GM23338 (cell line): ENCODE measurements around the gene TM9SF4. TPM values are rescaled to one million over a fixed set of nuclear protein-coding genes. Genes with fewer than 3 reads are reported as not detected.

Source experiments
- ATAC-seq: fragments of 200-7000 bp; cut with Tn5 transposase; 3 replicates; pipeline ENCODE4 v1.9.1; 2020
- DNase-seq: peaks from one replicate; pipeline ENCODE4 v3.0.0-alpha.2; 2015; ENCODE audit warnings: low spot score
- H2AFZ ChIP-seq: fragments of 200-600 bp; sonication (generic); 2 replicates; pipeline ENCODE4 v1.8.0; 2016; ENCODE audit warnings: antibody characterized with exemption, mild to moderate bottlenecking, moderate library complexity
- H3F3A ChIP-seq: fragments of 200-600 bp; sonication (generic); replicated peaks from 2 replicates; pipeline ENCODE4 v1.8.0; 2017; ENCODE audit warnings: antibody characterized with exemption, mixed run types, low read depth
- H3K27ac ChIP-seq: fragments of 200-600 bp; sonication (generic); 2 replicates; pipeline ENCODE4 v1.6.1; 2016; ENCODE audit warnings: low read depth
- H3K27me3 ChIP-seq: fragments of 200-600 bp; sonication (generic); 2 replicates; pipeline ENCODE4 v1.8.0; 2016; ENCODE audit warnings: mild to moderate bottlenecking, mixed run types, moderate library complexity; ENCODE audit not compliant: insufficient read depth
- H3K36me3 ChIP-seq: fragments of 200-600 bp; sonication (generic); 2 replicates; pipeline ENCODE4 v1.8.0; 2016; ENCODE audit warnings: mild to moderate bottlenecking; ENCODE audit not compliant: insufficient read depth
- H3K4me1 ChIP-seq: fragments of 200-600 bp; sonication (generic); 2 replicates; pipeline ENCODE4 v1.8.0; 2016; ENCODE audit warnings: mild to moderate bottlenecking, moderate library complexity; ENCODE audit not compliant: insufficient read depth
- H3K4me2 ChIP-seq: fragments of 200-600 bp; sonication (generic); 2 replicates; pipeline ENCODE4 v1.7.1; 2017; ENCODE audit warnings: mixed run types
- H3K4me3 ChIP-seq: fragments of 200-600 bp; sonication (generic); 2 replicates; pipeline ENCODE4 v1.6.1; 2016; ENCODE audit warnings: mixed run types
- H3K79me2 ChIP-seq: fragments of 200-600 bp; sonication (generic); replicated peaks from 2 replicates; pipeline ENCODE4 v1.8.0; 2017; ENCODE audit warnings: mild to moderate bottlenecking; ENCODE audit not compliant: insufficient read depth
- H3K9me2 ChIP-seq: fragments of 200-600 bp; sonication (generic); 2 replicates; pipeline ENCODE4 v1.8.0; 2017; ENCODE audit not compliant: insufficient read depth
- H4K20me1 ChIP-seq: fragments of 200-600 bp; sonication (generic); replicated peaks from 2 replicates; pipeline ENCODE4 v1.8.0; 2017; ENCODE audit warnings: mild to moderate bottlenecking; ENCODE audit not compliant: insufficient read depth
- H3K27ac Mint-ChIP-seq: 2 replicates; pipeline ENCODE4 v1.8.0; 2020; ENCODE audit warnings: inconsistent platforms, mild to moderate bottlenecking, moderate library complexity, mixed read lengths
- H3K27me3 Mint-ChIP-seq: 3 replicates; pipeline ENCODE4 v1.8.0; 2022; ENCODE audit warnings: low read depth, mild to moderate bottlenecking, moderate library complexity, mixed read lengths, inconsistent platforms; ENCODE audit not compliant: insufficient read depth, poor library complexity
- H3K36me3 Mint-ChIP-seq: 3 replicates; pipeline ENCODE4 v1.8.0; 2021; ENCODE audit warnings: low read depth, mild to moderate bottlenecking, inconsistent platforms, moderate library complexity, mixed read lengths
- H3K4me1 Mint-ChIP-seq: 3 replicates; pipeline ENCODE4 v1.8.0; 2020; ENCODE audit warnings: mild to moderate bottlenecking, inconsistent platforms, mixed read lengths
- H3K4me3 Mint-ChIP-seq: 3 replicates; pipeline ENCODE4 v1.8.0; 2021; ENCODE audit warnings: moderate library complexity, mild to moderate bottlenecking, inconsistent platforms, mixed read lengths
- H3K9me3 Mint-ChIP-seq: 3 replicates; pipeline ENCODE4 v1.8.0; 2020; ENCODE audit warnings: moderate library complexity, mild to moderate bottlenecking, inconsistent platforms, mixed read lengths
- CTCF ChIP-seq, 2 experiments: fragments of 200-600 bp in 1 of 2; sonication (generic) in 1 of 2; conservative IDR thresholded peaks; 2 replicates each; pipeline versions ENCODE4 v1.5.1 to v1.6.1; 2016 to 2017; ENCODE audit warnings: antibody characterized with exemption in 2 of 2, low read depth in 2 of 2, mild to moderate bottlenecking in 2 of 2, moderate library complexity in 1 of 2
- ETS1 ChIP-seq: IDR thresholded peaks from 2 replicates; pipeline ENCODE4 v1.6.1; 2016; ENCODE audit warnings: antibody characterized with exemption
- EZH2 ChIP-seq: fragments of 200-600 bp; sonication (generic); IDR thresholded peaks from one replicate; pipeline ENCODE4 v1.8.0; 2017; ENCODE audit warnings: antibody characterized with exemption, mild to moderate bottlenecking, low read depth; ENCODE audit not compliant: unreplicated experiment
- EZH2phosphoT487 ChIP-seq: fragments of 200-600 bp; sonication (generic); IDR thresholded peaks from one replicate; pipeline ENCODE4 v1.8.1; 2018; ENCODE audit warnings: antibody characterized with exemption; ENCODE audit not compliant: unreplicated experiment
- ZNF114 ChIP-seq: fragments of 250-450 bp; sonication (Bioruptor Pico); IDR thresholded peaks from 2 replicates; pipeline ENCODE4 v1.5.0; 2020; ENCODE audit warnings: mild to moderate bottlenecking, moderate library complexity
- ZNF331 ChIP-seq: fragments of 250-450 bp; sonication (Bioruptor Pico); IDR thresholded peaks from 2 replicates; pipeline ENCODE4 v1.5.0; 2020; ENCODE audit warnings: low read depth, mild to moderate bottlenecking, moderate library complexity
- ZNF462 ChIP-seq: fragments of 250-450 bp; sonication (Bioruptor Pico); IDR thresholded peaks from 2 replicates; pipeline ENCODE4 v1.5.0; 2020; ENCODE audit warnings: mild to moderate bottlenecking, moderate library complexity
- polyA plus RNA-seq: library from polyadenylated mRNA; unstranded; fragments of >200 nt; fragmentation: Nextera tagmentation; extraction: Ambion mirVana; gene quantifications from 2 replicates; pipeline ENCODE4 v1.2.1, GENCODE V29; 2016
- total RNA-seq: library from RNA; depleted of rRNA; stranded (reverse); fragments of >200 nt; shearing (Covaris generic); gene quantifications from 2 replicates; pipeline ENCODE4 v1.2.3, GENCODE V29; 2014

TM9SF4 gene
- total and polyA plus RNA-seq, 2 experiments from 2014 or later = 20.4 to 52.6 TPM

- no peak for ATAC-seq
- peaks cover 5% of the 10 kb centered on the region; the same call in 1 of the 2 replicates for H3F3A ChIP-seq
- H3K27me3 Mint-ChIP-seq = peaks cover 4% of the 10 kb centered on the region
- H3K36me3 ChIP-seq = no peaks in the 10 kb centered on the region
- peaks cover 6% of the 10 kb centered on the region; the same call in 2 of the 3 replicates for H3K36me3 Mint-ChIP-seq
- peaks cover 10% of the 10 kb centered on the region for H4K20me1 ChIP-seq
- peak overlapping the region; percentile 71 for H3K4me3 ChIP-seq
- H3K79me2 ChIP-seq = peaks cover 51% of the 10 kb centered on the region
- peaks cover 11% of the 10 kb centered on the region for H3K4me1 ChIP-seq
- peaks cover 8% of the 10 kb centered on the region; the same call in 2 of the 3 replicates for H3K4me1 Mint-ChIP-seq
- H3K27me3 ChIP-seq = no peaks in the 10 kb centered on the region
- H3K27ac Mint-ChIP-seq = peak overlapping the region; percentile 100
- no peak for DNase-seq
- H3K27ac ChIP-seq = peak overlapping the region; percentile 99
- peak overlapping the region; percentile 97; the same call in 1 of the 2 replicates for H2AFZ ChIP-seq
- peaks cover 4% of the 10 kb centered on the region; the same call in 1 of the 2 replicates for H3K9me2 ChIP-seq
- H3K4me2 ChIP-seq = peak overlapping the region; percentile 84
- TF ChIP-seq ETS1 (no peak), CTCF (conservative IDR thresholded peaks at IDR 0.05; ENCODE audit: low read depth in 2 of 2) (no peak), EZH2phosphoT487 (no peak)
- H3K9me3 Mint-ChIP-seq = no peaks in the 10 kb centered on the region
- H3K4me3 Mint-ChIP-seq = peak overlapping the region; percentile 97
Measured at GRCh38 chr20:32110173-32110704, 725 bp downstream of the TM9SF4 start.

GRCh38 chr20:32110727-32111126 lies 1.2 kb downstream of the TM9SF4 start:
- ATAC-seq (no peak), DNase-seq (no peak)
- TF ChIP-seq ETS1 = no peak
- TF ChIP-seq ZNF114 (CRISPR knock-in tag) = no peak
- no peak for TF ChIP-seq CTCF (conservative IDR thresholded peaks at IDR 0.05; ENCODE audit: low read depth in 2 of 2)
- no peak for TF ChIP-seq EZH2
- no peak for TF ChIP-seq ZNF462 (CRISPR knock-in tag)
- no peak for TF ChIP-seq ZNF331 (CRISPR knock-in tag)

More at GRCh38 chr20:32110727-32111126, 1.2 kb downstream of the TM9SF4 start:
- H3K9me2 ChIP-seq = peaks cover 4% of the 10 kb centered on the region; the same call in 1 of the 2 replicates
- H2AFZ ChIP-seq = no peak overlapping the region
- Mint-ChIP-seq H3K27ac (peak overlapping the region; percentile 100), H3K36me3 (peaks cover 6% of the 10 kb centered on the region; the same call in 2 of the 3 replicates), H3K4me1 (peaks cover 8% of the 10 kb centered on the region; the same call in 2 of the 3 replicates), H3K9me3 (no peaks in the 10 kb centered on the region), H3K27me3 (peaks cover 4% of the 10 kb centered on the region), H3K4me3 (peak overlapping the region; percentile 97)
- H3K4me2 ChIP-seq = peak overlapping the region; percentile 84
- H3K4me3 ChIP-seq = peak overlapping the region; percentile 71
- no peaks in the 10 kb centered on the region for H3K27me3 ChIP-seq
- peaks cover 5% of the 10 kb centered on the region; the same call in 1 of the 2 replicates for H3F3A ChIP-seq
- H3K4me1 ChIP-seq = peaks cover 11% of the 10 kb centered on the region
- no peaks in the 10 kb centered on the region for H3K36me3 ChIP-seq
- H3K79me2 ChIP-seq = peaks cover 56% of the 10 kb centered on the region
- peak overlapping the region; percentile 99; the same call in 1 of the 2 replicates for H3K27ac ChIP-seq
- H4K20me1 ChIP-seq = peaks cover 15% of the 10 kb centered on the region
